ENCODE data around the gene SIPA1L2.

The SIPA1L2 gene

DNA sequence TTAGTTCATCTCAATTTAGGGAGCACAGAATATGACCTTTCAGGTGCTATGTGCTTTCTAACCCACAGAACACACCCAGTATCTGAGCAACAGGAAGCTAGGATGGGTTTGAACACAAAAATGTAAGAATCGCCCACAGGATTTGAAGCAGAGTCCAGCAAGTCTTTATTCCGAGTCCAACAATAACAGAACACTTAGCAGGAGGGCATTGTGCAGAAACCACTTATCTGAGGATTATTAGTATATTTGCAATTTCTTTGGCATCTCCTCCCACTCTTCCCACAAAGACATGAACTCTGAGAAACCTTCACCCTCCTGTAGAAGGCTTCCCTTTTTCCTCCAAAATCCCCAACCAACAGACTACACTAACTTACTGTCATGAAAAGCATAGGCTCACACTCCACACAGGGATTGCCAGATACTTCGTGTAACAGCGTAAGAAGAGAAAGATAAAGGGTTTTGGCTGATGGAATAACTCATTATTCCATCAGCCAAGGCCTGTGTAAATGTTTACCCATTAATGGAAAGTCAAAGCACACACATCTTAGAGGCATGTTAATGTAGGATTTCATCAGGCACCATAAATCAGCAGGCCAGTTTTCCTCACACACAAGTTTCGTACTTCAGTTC lies 16.1 kb downstream of the SIPA1L2 start (continued):
- TF ChIP-seq, protein P1, sequence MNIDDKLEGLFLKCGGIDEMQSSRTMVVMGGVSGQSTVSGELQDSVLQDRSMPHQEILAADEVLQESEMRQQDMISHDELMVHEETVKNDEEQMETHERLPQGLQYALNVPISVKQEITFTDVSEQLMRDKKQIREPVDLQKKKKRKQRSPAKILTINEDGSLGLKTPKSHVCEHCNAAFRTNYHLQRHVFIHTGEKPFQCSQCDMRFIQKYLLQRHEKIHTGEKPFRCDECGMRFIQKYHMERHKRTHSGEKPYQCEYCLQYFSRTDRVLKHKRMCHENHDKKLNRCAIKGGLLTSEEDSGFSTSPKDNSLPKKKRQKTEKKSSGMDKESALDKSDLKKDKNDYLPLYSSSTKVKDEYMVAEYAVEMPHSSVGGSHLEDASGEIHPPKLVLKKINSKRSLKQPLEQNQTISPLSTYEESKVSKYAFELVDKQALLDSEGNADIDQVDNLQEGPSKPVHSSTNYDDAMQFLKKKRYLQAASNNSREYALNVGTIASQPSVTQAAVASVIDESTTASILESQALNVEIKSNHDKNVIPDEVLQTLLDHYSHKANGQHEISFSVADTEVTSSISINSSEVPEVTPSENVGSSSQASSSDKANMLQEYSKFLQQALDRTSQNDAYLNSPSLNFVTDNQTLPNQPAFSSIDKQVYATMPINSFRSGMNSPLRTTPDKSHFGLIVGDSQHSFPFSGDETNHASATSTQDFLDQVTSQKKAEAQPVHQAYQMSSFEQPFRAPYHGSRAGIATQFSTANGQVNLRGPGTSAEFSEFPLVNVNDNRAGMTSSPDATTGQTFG (tag by site-specific recombination; IDR thresholded peaks at IDR 0.05; ENCODE audit: borderline replicate concordance): no peak
- TF ChIP-seq GLIS2 (tag by site-specific recombination; IDR thresholded peaks at IDR 0.05): no peak
- TF ChIP-seq, protein P2, sequence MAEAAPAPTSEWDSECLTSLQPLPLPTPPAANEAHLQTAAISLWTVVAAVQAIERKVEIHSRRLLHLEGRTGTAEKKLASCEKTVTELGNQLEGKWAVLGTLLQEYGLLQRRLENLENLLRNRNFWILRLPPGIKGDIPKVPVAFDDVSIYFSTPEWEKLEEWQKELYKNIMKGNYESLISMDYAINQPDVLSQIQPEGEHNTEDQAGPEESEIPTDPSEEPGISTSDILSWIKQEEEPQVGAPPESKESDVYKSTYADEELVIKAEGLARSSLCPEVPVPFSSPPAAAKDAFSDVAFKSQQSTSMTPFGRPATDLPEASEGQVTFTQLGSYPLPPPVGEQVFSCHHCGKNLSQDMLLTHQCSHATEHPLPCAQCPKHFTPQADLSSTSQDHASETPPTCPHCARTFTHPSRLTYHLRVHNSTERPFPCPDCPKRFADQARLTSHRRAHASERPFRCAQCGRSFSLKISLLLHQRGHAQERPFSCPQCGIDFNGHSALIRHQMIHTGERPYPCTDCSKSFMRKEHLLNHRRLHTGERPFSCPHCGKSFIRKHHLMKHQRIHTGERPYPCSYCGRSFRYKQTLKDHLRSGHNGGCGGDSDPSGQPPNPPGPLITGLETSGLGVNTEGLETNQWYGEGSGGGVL (tag by site-specific recombination; IDR thresholded peaks at IDR 0.05): peak; percentile 47
- peak; percentile 47; the same call in 1 of the 2 replicates for TF ChIP-seq ZBTB20 (tag by site-specific recombination; IDR thresholded peaks at IDR 0.05)
- TF ChIP-seq ZNF133 (tag by site-specific recombination; IDR thresholded peaks at IDR 0.05): no peak
- no peak for TF ChIP-seq KLF1 (tag by site-specific recombination; IDR thresholded peaks at IDR 0.05)
- TF ChIP-seq, protein P3, sequence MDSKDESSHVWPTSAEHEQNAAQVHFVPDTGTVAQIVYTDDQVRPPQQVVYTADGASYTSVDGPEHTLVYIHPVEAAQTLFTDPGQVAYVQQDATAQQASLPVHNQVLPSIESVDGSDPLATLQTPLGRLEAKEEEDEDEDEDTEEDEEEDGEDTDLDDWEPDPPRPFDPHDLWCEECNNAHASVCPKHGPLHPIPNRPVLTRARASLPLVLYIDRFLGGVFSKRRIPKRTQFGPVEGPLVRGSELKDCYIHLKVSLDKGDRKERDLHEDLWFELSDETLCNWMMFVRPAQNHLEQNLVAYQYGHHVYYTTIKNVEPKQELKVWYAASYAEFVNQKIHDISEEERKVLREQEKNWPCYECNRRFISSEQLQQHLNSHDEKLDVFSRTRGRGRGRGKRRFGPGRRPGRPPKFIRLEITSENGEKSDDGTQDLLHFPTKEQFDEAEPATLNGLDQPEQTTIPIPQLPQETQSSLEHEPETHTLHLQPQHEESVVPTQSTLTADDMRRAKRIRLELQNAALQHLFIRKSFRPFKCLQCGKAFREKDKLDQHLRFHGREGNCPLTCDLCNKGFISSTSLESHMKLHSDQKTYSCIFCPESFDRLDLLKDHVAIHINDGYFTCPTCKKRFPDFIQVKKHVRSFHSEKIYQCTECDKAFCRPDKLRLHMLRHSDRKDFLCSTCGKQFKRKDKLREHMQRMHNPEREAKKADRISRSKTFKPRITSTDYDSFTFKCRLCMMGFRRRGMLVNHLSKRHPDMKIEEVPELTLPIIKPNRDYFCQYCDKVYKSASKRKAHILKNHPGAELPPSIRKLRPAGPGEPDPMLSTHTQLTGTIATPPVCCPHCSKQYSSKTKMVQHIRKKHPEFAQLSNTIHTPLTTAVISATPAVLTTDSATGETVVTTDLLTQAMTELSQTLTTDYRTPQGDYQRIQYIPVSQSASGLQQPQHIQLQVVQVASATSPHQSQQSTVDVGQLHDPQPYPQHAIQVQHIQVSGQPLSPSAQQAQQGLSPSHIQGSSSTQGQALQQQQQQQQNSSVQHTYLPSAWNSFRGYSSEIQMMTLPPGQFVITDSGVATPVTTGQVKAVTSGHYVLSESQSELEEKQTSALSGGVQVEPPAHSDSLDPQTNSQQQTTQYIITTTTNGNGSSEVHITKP (tag by site-specific recombination; IDR thresholded peaks at IDR 0.05): peak; percentile 87
- no peak; the same call in 1 of the 2 replicates for TF ChIP-seq ZNF791 (tag by site-specific recombination; IDR thresholded peaks at IDR 0.05)
- TF ChIP-seq, protein P4, sequence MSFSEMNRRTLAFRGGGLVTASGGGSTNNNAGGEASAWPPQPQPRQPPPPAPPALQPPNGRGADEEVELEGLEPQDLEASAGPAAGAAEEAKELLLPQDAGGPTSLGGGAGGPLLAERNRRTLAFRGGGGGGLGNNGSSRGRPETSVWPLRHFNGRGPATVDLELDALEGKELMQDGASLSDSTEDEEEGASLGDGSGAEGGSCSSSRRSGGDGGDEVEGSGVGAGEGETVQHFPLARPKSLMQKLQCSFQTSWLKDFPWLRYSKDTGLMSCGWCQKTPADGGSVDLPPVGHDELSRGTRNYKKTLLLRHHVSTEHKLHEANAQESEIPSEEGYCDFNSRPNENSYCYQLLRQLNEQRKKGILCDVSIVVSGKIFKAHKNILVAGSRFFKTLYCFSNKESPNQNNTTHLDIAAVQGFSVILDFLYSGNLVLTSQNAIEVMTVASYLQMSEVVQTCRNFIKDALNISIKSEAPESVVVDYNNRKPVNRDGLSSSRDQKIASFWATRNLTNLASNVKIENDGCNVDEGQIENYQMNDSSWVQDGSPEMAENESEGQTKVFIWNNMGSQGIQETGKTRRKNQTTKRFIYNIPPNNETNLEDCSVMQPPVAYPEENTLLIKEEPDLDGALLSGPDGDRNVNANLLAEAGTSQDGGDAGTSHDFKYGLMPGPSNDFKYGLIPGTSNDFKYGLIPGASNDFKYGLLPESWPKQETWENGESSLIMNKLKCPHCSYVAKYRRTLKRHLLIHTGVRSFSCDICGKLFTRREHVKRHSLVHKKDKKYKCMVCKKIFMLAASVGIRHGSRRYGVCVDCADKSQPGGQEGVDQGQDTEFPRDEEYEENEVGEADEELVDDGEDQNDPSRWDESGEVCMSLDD (tag by site-specific recombination; IDR thresholded peaks at IDR 0.05): no peak
- peak; percentile 76; the same call in 1 of the 2 replicates for TF ChIP-seq SCRT1 (tag by site-specific recombination; IDR thresholded peaks at IDR 0.05; ENCODE audit: borderline replicate concordance)
- TF ChIP-seq ZFP41 (tag by site-specific recombination; IDR thresholded peaks at IDR 0.05; ENCODE audit: borderline replicate concordance): no peak
- no peak for TF ChIP-seq SP3 (tag by site-specific recombination; IDR thresholded peaks at IDR 0.05)
- peak; percentile 47; the same call in 1 of the 2 replicates for TF ChIP-seq ZNF335 (tag by site-specific recombination; conservative IDR thresholded peaks at IDR 0.05)
- TF ChIP-seq MZF1 (tag by site-specific recombination; IDR thresholded peaks at IDR 0.05; ENCODE audit: borderline replicate concordance): peak; percentile 98
- peak; percentile 90 for TF ChIP-seq OSR2 (tag by site-specific recombination; IDR thresholded peaks at IDR 0.05)
- 0 out of 2 replicates have a peak, but pooled peaks have one; percentile 65 for TF ChIP-seq ZNF24 (tag by site-specific recombination; IDR thresholded peaks at IDR 0.05)
- TF ChIP-seq, protein P5, sequence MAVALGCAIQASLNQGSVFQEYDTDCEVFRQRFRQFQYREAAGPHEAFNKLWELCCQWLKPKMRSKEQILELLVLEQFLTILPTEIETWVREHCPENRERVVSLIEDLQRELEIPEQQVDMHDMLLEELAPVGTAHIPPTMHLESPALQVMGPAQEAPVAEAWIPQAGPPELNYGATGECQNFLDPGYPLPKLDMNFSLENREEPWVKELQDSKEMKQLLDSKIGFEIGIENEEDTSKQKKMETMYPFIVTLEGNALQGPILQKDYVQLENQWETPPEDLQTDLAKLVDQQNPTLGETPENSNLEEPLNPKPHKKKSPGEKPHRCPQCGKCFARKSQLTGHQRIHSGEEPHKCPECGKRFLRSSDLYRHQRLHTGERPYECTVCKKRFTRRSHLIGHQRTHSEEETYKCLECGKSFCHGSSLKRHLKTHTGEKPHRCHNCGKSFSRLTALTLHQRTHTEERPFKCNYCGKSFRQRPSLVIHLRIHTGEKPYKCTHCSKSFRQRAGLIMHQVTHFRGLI (tag by site-specific recombination; IDR thresholded peaks at IDR 0.05): 0 out of 2 replicates have a peak, but pooled peaks have one; percentile 29
- TF ChIP-seq ZNF174 (tag by site-specific recombination; IDR thresholded peaks at IDR 0.05): no peak
- peak; percentile 54 for TF ChIP-seq ZNF558 (tag by site-specific recombination; IDR thresholded peaks at IDR 0.05)
- no peak for TF ChIP-seq ZFP37 (tag by site-specific recombination; IDR thresholded peaks at IDR 0.05)
- no peak for TF ChIP-seq ZNF785 (tag by site-specific recombination; IDR thresholded peaks at IDR 0.05)
- 0 out of 2 replicates have a peak, but pooled peaks have one; percentile 34 for TF ChIP-seq ZNF600 (tag by site-specific recombination; IDR thresholded peaks at IDR 0.05)
- 0 out of 2 replicates have a peak, but pooled peaks have one; percentile 7 for TF ChIP-seq GLI2 (tag by site-specific recombination; IDR thresholded peaks at IDR 0.05; ENCODE audit: borderline replicate concordance, low read depth)
- TF ChIP-seq ZNF433 (tag by site-specific recombination; IDR thresholded peaks at IDR 0.05; ENCODE audit: low read depth): no peak
- TF ChIP-seq ZNF529 (tag by site-specific recombination; IDR thresholded peaks at IDR 0.05; ENCODE audit: insufficient replicate concordance): no peak

All from HEK293 (cell line).